ENCODE measurements around the gene TLR2. TPM values are rescaled to one million over a fixed set of nuclear protein-coding genes. Genes with fewer than 3 reads are reported as not detected.

The TLR2 gene
- total RNA-seq, 1 experiment from 2014 or later: 0.23 TPM

GRCh38 chr4:153646978-153647377 lies 37.1 kb upstream of the TLR2 start:
- Mint-ChIP-seq H3K36me3 (ENCODE audit: insufficient read depth, unreplicated experiment) (no peaks in the 10 kb centered on the region), H3K9me3 (ENCODE audit: unreplicated experiment) (no peaks in the 10 kb centered on the region), H3K4me1 (ENCODE audit: insufficient read depth, unreplicated experiment) (peaks cover 16% of the 10 kb centered on the region), H3K4me3 (ENCODE audit: unreplicated experiment) (no peak overlapping the region), H3K27me3 (ENCODE audit: insufficient read depth, unreplicated experiment) (no peaks in the 10 kb centered on the region), H3K27ac (ENCODE audit: low read depth, unreplicated experiment) (peak overlapping the region; percentile 49)
- no TSS peak for BruUV-seq (replicated peaks)
- POLR2A ChIA-PET: no interaction called here
- no peak for TF ChIP-seq CTCF (IDR thresholded peaks at IDR 0.05; ENCODE audit: unreplicated experiment)
- intact Hi-C loops (cut with micrococcal nuclease): no loop called here
- DNase-seq (ENCODE audit: unreplicated experiment): no peak
- CTCF ChIA-PET: interaction anchor here (0.6 to 5.2 kb wide), 3 partner anchors 12 to 410 kb away, joined by 4 to 50 read pairs (median 23); no protein-coding TSS in a partner anchor

GRCh38 chr4:153647975-153648374 lies 36.1 kb upstream of the TLR2 start:
- TF ChIP-seq CTCF (IDR thresholded peaks at IDR 0.05; ENCODE audit: unreplicated experiment): no peak
- intact Hi-C loops (cut with micrococcal nuclease): no loop called here
- BruUV-seq (replicated peaks): no TSS peak
- Mint-ChIP-seq H3K9me3 (ENCODE audit: unreplicated experiment) (no peaks in the 10 kb centered on the region), H3K36me3 (ENCODE audit: insufficient read depth, unreplicated experiment) (no peaks in the 10 kb centered on the region), H3K27ac (ENCODE audit: low read depth, unreplicated experiment) (no peak overlapping the region), H3K27me3 (ENCODE audit: insufficient read depth, unreplicated experiment) (no peaks in the 10 kb centered on the region), H3K4me3 (ENCODE audit: unreplicated experiment) (no peak overlapping the region), H3K4me1 (ENCODE audit: insufficient read depth, unreplicated experiment) (peaks cover 25% of the 10 kb centered on the region)
- POLR2A ChIA-PET: no interaction called here
- CTCF ChIA-PET: interaction anchor here (0.6 to 5.2 kb wide), 7 partner anchors 13 to 1148 kb away, joined by 3 to 50 read pairs (median 4); no protein-coding TSS in a partner anchor
- no peak for DNase-seq (ENCODE audit: unreplicated experiment)

- no peak overlapping the region for H3K27ac Mint-ChIP-seq (ENCODE audit: low read depth, unreplicated experiment)
- H3K27me3 Mint-ChIP-seq (ENCODE audit: insufficient read depth, unreplicated experiment): no peaks in the 10 kb centered on the region
- no TSS peak for BruUV-seq (replicated peaks)
- no peaks in the 10 kb centered on the region for H3K9me3 Mint-ChIP-seq (ENCODE audit: unreplicated experiment)
- peak; percentile 43 for DNase-seq (ENCODE audit: unreplicated experiment)
- TF ChIP-seq CTCF (IDR thresholded peaks at IDR 0.05; ENCODE audit: unreplicated experiment): peak; percentile 7
- intact Hi-C loops (cut with micrococcal nuclease): no loop called here
- H3K4me3 Mint-ChIP-seq (ENCODE audit: unreplicated experiment): no peak overlapping the region
- peaks cover 26% of the 10 kb centered on the region for H3K4me1 Mint-ChIP-seq (ENCODE audit: insufficient read depth, unreplicated experiment)
- CTCF ChIA-PET: interaction anchor here (0.6 to 5.2 kb wide), 9 partner anchors 10 to 304 kb away, joined by 3 to 50 read pairs (median 4); no protein-coding TSS in a partner anchor
- POLR2A ChIA-PET: interaction anchor here (0.9 to 1.0 kb wide), 2 partner anchors 10 to 14 kb away, joined by 3 read pairs; no protein-coding TSS in a partner anchor
- H3K36me3 Mint-ChIP-seq (ENCODE audit: insufficient read depth, unreplicated experiment): no peaks in the 10 kb centered on the region
Measured at GRCh38 chr4:153649572-153649991, 34.5 kb upstream of the TLR2 start.

- DNase-seq (ENCODE audit: unreplicated experiment): peak; percentile 90
- intact Hi-C loops (cut with micrococcal nuclease): loop anchor here (5.0 kb wide), 1 partner anchor 101 kb away; no protein-coding TSS in a partner anchor
- Mint-ChIP-seq H3K9me3 (ENCODE audit: unreplicated experiment) (no peaks in the 10 kb centered on the region), H3K27ac (ENCODE audit: low read depth, unreplicated experiment) (peak overlapping the region; percentile 83), H3K36me3 (ENCODE audit: insufficient read depth, unreplicated experiment) (no peaks in the 10 kb centered on the region), H3K27me3 (ENCODE audit: insufficient read depth, unreplicated experiment) (no peaks in the 10 kb centered on the region), H3K4me3 (ENCODE audit: unreplicated experiment) (peak overlapping the region; percentile 15), H3K4me1 (ENCODE audit: insufficient read depth, unreplicated experiment) (peaks cover 40% of the 10 kb centered on the region)
- POLR2A ChIA-PET: interaction anchor here (0.6 to 1.3 kb wide), 3 partner anchors 36 to 315 kb away, joined by 3 to 5 read pairs (median 3); no protein-coding TSS in a partner anchor
- no peak for TF ChIP-seq CTCF (IDR thresholded peaks at IDR 0.05; ENCODE audit: unreplicated experiment)
- CTCF ChIA-PET: interaction anchor here (0.5 to 5.2 kb wide), 5 partner anchors 26 to 99 kb away, joined by 3 to 50 read pairs (median 4); no protein-coding TSS in a partner anchor
- BruUV-seq (replicated peaks): TSS peak; percentile 81
Measured at GRCh38 chr4:153651116-153651515, 33.0 kb upstream of the TLR2 start.
